HG03378 (cell line): ENCODE data around the gene GRWD1.
"Not testable (repeated sequence)": the region's sequence is repeated elsewhere in the genome, so short reads cannot be mapped to it uniquely, and the experiment has no call there.

Experiments
- ATAC-seq: cut with Tn5 transposase; IDR thresholded peaks from one replicate; pipeline ENCODE4 v1.9.1; 2021; ENCODE audit warnings: mild to moderate bottlenecking, moderate library complexity; ENCODE audit not compliant: unreplicated experiment

GRWD1 gene

DNA sequence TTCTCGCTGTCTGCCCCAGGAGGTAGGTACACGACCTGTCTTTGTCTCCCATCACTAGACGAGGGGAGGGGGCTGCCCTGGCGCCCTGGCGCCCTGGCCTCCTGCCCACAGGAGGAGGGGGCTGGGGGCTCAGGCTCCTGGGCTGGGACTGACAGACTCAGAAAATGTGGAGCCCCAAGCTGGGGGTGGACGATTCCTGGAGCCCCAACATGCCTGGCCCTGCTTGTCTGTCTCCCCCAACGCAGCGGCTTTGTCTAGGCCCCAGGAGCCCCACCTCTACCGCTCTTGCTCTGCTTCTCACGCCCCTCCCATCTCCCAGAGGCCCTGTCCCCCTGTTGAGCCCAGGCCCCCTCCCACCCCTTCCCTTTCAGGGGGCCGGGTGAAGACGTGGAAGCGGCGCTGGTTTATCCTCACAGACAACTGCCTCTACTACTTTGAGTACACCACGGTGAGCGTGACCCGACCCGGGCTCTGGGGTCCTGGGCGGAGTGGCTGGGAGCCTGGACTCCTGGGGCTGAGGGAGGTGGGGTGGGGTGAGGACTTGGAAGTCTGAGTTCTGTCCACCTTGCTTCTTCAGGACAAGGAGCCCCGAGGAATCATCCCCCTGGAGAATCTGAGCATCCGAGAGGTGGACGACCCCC, 32.0 kb downstream of the GRWD1 start:
- ATAC-seq = no peak

DNA sequence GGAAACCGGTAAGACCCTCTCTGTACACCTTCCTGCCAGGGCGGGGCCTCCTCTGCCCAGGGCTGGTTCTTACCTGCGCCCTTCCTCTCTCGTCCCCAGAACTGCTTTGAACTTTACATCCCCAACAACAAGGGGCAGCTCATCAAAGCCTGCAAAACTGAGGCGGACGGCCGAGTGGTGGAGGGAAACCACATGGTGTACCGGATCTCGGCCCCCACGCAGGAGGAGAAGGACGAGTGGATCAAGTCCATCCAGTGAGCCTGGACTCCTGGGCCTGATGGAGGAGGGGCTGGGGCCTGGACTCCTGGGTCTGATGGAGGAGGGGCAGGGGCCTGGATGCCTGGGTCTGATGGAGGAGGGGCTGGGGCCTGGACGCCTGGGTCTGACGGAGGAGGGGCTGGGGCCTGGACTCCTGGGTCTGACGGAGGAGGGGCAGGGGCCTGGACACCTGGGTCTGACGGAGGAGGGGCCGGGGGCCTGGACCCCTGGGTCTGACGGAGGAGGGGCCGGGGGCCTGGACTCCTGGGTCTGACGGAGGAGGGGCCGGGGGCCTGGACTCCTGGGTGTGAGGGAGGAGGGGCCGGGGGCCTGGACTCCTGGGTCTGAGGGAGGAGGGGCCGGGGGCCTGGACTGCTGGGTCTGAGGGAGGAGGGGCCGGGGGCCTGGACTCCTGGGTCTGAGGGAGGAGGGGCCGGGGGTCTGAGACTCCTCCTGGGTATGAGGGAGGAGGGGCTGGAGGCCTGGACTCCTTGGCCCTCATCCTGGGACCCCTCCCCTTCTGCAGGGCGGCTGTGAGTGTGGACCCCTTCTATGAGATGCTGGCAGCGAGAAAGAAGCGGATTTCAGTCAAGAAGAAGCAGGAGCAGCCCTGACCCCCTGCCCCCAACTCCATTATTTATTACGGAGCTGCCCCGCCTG, 32.8 kb downstream of the GRWD1 start:
- ATAC-seq = no peak

DNA sequence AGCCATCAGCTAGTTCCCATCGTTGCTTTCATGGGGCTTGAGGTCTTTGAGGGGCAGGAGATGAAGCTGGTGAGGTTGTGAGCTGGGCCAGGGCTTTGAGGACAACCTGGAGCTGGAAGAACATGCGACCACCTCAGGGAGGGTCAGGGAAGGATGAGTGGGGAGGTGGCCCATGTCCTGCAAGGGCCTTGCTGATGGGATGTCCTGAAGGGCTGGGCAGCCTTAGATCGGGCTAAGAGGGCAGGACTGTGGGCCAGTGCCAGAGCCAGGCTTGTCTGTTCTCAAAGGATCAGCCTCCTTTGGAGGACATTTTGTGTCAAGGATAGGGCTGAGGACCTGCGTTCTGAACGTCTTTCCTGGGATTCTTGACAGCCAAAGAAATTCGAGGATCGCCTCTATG, 33.9 kb downstream of the GRWD1 start:
- ATAC-seq = no peak

DNA sequence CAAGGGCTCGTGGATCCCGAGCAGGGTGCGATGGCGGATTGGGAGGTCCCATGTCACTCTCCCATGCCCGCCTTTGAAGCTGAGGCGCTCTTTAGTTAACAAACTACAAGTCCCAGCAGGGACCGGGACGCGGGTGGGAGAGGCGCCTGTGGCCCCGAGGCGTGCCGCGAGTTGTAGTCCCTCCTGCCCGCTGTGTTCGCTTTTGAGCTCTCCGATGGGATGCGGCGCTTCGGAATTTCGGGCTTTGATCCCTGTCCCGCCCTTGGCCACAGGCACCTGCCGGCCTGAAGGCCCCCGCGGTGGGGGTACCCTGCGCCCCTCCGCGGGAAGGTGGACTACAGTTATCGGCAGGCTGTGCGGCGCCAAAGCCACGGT, 34.4 kb downstream of the GRWD1 start:
- ATAC-seq = no peak

DNA sequence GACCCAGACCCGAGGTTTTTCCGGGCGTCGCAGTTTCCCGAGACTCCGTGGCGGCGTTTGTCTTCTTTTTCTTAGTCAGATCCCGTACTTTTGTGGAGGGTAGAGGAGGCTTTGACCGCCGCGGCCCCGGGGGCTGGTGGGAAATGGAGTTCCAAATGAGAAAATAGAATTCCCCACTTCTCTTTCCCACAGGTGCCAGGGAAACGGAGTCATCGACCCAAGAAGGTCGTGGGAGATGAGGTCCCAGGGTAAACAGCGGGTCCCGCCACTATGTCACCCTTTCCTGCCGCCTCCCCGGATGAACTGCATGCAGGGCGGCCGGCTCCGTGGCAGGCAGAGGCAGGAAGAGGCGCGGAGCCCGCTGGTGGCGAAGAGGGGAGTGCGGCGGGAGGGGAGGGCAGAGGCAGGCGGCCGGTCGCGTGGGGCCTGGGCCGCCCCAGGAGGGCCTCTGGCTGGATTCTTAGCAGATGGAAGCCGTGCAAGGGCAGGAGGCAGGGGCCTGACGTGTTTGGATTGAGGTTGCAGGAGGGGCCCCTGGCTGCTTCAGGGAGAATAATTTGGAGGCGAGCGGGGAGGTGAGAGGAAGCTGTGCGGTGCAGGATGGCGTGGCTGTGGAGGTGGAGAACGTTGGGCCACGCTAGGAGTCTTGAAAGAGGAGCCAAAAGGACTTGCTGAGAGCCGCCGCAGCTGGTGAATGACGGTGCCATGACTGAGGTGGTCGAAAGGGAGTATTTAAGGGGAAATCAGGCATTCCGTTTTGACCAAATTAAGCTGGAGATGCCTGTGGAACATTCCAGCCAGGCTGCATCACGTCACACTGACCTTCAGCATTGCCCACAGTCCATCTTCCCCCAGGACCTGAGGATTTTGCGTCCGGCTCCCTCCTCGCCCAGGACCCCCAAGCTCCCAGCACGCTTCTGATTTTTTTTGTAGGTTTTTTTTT, 35.0 kb downstream of the GRWD1 start:
- no peak for ATAC-seq

DNA sequence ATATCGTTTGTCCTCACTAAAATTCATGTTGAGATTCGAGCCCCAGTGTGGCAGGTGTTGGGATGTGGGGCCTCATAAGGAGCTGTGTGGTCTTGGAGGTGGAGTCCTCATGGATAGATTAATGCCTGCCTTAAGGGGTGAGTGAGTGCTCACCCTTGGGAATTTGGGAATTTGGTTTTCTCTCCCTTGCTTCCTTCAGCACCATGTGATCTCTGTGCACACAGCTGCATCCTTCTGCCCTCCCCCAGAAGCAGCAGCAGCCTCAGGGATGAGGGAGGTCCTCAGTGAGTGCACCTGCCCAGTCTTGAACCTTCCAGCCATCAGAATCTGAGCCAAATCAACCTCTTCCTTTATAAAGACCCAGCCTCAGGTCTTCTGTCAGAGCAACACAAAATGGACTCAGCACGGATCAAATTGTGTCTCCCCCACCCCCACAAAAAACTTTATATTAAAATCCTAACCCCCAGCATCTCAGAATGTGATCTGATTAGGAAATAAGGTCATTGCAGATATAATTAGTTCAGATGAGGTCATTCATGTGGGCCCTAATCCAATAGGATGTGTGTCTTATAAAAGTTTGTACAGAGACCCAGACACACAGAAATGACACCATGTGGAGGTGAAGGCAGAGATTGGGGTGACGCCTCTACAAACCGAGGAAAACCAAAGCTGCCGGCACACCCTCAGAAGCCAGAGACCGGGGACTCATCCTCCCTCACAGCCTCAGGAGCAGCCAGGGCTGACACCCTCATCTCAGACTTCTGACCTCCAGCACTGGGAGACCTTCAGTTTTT, 36.3 kb downstream of the GRWD1 start:
- ATAC-seq = no peak

DNA sequence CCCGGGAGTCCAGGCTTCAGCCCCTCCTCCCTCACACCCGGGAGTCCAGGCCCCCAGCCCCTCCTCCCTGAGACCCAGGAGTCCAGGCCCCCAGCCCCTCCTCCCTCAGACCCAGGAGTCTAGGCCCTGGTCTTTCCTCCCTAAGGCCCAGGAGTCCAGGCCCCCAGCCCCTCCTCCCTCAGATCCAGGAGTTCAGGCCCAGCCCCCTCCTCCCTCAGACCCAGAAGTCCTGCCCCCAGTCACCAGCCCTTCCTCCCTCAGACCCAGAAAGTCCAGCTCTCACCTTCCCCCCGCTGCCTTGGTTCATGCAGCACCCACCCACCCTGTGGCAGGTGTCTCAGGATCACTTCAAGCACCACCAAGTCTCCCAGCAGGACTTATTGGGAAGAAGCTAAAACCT, 37.5 kb downstream of the GRWD1 start:
- ATAC-seq = no peak

DNA sequence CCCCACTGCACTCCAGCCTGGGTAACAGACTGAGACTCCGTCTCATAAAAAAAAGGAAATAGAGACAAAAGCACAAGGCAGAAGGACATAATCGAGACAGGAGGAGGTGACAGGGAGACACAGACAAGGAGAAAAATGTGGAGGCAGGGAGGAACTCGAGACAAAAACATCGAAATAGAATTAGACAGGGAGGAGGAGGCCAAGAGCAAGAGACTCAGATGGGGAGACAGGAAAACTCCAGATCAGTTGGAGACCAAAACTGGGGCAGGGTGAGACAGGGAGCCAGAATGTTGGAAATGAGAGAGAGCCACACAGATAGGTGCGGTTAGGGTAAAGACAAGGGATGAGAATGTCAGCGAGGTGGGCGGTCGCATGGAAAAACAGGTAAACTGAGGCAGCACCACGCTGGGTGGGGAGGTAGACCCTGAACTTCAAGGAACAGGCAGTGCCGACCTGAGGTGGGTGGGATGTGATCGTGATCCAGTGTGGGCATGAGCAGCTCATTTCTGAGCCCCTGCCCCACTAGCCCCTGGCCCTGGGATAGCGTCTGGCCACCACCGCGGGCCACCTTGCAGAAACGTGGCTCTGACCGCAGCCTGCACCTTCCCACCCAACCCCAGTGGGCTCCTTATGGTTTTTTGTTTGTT, 38.6 kb downstream of the GRWD1 start:
- no peak for ATAC-seq

DNA sequence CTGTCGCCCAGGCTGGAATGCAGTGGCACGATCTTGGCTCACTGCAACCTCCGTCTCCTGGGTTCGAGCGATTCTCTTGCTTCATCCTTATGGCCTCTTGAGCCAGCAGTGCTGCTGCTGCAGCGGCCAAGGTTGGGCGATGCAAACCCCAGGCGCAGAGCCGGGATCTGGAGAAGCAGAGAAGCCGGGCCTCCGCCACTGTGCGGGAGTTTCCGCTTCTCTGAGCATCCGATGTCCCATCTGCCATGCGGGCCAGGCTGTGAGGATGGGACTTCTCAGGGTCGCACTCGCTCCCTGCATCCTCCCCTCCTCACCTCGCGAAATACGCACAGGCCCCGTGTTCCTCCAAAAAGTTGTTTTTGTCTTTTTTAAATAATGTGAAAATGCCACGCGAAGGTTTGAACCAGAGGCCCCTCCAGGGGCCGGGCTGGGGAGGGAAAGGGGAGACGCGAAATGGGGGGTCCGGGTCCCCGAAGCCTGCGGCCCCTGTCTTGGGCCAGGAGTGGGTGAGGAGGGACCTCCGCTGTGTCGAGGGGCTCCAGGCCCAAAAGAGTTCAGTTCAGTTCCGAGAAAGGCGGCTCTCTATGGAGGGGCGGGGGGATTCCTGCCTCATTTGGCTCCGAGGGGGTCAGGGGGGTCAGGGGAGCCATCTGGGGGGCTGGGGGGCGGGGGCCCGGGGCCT, 39.3 kb downstream of the GRWD1 start:
- no peak for ATAC-seq

DNA sequence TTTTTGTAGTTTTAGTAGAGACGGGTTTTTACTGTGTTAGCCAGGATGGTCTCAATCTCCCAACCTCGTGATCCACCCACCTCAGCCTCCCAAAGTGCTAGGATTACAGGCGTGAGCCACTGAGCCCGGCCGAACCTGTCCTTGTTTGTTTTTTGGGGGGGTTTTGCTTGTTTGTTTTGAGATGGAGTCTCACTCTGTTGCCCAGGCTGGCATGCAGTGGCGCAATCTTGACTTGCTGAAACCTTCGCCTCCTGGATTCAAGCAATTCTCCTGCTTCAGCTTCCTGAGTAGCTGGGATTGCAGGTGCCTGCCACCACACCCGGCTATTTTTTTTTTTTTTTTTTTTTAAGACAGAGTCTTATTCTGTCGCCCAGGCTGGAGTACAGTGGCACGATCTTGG, 40.9 kb downstream of the GRWD1 start:
- ATAC-seq = not testable (repeated sequence)

DNA sequence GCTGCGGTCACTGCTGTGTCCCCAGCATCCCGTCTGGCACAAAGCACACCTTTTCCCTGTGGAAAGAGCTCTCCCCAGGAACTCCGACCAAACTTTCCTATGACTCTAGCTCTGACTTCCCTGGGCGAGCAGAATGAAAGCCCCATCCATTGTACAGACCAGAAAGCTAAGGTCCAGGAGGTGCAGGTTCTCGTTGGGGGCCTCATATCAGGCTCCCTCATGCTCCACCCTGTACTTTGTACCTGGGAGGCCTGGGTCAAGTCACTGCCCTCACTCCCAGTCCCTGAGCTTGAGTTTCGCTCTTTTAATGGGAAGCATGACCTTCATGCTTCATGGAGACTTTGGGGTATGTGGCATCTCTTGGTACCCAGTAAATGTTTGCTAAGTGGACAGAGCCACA, 41.8 kb downstream of the GRWD1 start:
- ATAC-seq = no peak

DNA sequence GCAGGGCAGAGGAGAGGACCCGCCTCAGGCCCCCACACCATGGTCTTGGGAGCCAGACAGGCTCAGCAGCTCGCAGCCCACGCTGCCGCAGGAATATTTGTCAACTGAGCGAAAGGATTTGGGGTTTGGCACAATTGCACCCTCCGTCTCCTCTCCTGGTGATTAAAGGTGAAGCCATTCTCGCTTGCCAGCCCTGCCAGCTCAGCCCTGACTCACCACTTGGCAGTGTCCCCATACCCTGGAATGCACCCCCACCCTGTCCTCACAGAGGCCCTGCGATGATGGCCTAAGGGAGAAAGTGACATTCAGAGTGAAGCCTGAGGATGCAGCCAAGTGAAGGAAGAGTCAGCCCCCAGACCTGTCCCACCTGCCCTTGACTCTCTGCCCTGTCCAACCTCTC, 42.2 kb downstream of the GRWD1 start:
- no peak for ATAC-seq

DNA sequence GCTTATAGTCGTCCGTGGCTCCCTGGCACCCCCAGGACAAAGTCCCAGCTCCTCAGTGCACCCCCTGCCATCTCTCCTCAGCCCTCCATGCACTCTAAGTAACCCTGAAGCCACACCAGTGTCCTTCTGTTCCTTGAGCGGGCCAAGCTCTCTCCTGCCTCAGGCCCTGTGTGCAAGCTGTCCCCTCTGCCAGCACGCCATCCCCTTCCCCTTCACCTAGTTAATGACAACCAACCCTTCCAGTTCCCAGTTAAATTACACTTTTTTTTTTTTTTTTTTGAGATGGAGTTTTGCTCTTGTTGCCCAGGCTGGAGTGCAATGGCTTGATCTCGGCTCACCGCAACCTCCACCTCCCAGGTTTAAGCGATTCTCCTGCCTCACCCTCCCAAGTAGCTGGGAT, 42.7 kb downstream of the GRWD1 start:
- ATAC-seq = not testable (repeated sequence)

DNA sequence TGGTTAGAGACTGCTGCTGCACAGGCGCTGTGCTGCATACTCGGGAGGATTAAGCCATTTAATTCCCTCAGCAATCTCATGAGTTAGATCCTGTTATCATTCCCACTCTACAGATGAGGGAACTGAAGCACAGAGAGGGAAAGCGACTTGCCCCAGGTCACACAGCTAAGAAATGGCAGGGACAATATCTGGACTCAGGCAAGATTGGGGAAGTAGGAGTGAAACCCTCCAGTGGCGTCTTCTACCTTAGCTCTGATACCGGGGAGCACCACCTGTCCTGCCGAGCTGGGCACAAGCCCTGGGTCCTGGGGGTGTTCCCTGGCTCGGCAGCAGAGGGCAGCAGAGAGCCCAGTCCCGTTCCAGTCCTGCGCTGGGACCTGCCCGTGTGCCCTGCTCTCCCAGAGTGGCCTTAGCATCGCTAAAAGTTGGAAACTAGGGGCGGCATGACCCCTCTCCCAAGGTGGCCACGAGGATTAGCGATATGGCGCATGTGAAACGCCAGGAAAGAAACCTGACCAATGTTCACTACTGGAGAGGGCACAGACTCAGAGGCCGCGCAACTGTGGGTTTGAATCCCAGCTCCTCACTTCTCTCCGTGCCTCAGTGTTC, 43.9 kb downstream of the GRWD1 start:
- no peak for ATAC-seq

DNA sequence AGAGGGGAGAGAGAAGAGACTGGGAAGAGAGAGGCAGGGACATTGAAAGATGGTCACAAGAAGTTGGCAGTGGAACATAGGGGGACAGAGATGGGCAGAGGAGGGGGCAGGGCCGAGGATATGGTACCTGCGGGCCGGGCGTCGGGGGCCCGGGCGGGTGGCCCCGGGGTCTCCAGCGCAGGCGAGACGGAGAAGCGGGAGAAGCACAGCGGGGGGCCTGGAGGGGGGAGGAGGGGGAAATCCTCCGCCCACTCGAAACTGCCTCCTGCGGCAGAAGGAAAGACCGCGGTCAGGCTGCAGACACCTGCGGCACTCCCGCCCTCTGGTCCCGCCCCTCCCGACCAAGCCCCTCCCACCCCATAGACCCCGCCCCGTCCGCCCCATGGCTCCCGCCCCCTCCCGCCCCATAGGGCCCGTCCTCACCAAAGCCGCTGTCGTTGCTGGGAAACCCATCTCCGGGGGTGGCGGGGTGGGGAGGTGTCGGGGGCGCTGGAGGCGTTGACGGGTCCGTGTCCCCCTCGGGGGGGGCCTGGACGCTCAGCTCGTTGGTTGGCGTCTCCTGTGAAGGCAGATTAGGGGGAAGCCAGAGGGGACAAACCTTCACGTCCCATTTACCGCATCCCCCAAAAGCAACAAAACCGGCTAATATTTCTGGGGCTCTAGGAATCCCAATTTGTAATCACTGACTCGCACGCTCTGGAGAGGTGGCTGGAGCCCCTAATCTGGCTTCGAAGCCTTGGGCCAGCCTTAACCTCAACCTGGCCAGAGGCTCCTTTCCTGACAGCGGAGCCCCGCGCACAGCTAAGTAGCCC, 45.4 kb downstream of the GRWD1 start:
- no peak for ATAC-seq

DNA sequence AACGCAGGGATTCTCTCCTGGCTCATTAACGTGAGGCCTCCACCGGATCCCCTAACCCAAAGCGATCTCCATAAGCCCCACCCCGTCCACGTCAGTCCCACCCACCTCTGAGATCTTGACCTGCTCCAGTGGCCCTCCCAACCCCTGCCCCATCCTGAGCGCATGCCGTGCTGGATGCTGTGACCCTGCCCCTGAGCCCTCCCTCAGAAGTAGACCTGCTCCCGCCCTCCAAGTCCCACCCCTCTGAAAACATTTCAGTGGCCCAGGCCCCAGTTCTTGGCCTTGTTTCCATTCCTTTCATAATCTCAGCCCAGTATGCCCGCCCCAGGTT, 46.0 kb downstream of the GRWD1 start:
- no peak for ATAC-seq

DNA sequence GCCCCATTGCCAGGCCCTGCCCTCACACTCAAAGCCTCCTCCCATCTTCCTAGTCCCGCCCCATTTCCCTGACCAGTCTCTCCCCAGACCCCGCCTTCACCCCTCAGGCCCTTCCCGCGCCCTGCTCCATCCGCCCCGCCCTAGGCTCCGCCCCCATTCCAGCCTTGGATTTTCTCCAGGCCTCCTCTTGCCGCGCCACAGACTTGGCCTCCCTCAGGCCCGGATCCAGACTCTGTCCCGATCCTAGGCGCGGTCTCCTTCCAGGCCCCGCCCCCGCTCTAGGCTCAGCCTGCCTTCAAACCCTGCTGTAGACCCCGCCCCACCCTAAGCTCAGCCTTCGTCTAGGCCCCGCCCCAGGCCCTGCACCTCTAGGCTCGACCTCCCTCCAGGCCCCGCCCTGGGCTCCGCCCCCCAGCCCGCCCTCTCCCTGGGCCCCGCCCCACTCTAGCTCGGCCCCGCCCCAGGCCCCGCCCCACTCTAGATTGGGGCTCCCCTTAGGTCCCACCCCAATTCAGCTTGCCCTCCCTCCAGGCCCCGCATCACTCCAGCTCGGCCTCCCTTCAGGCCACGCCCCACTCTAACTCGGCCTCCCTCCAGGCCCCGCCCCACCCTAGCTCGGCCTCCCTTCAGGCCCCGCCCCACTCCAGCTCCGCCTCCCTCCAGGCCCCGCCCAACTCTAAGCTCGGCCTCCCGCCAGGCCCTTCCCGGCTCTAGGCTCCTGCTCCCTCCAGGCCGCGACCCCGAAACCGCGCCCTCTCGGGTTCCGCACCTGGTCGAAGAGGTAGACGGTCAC, 47.3 kb downstream of the GRWD1 start:
- ATAC-seq = peak; percentile 58
